Hepatocyte (in vitro differentiated cells): ENCODE results near the gene SIT1.

Experiments
- EZH2 ChIP-seq: fragments of 200-600 bp; sonication (generic); IDR thresholded peaks from 2 replicates; pipeline ENCODE4 v1.6.1; 2016; ENCODE audit warnings: antibody characterized with exemption, mild to moderate bottlenecking, borderline replicate concordance
- EZH2phosphoT487 ChIP-seq: fragments of 200-600 bp; sonication (generic); IDR thresholded peaks from one replicate; pipeline ENCODE4 v1.6.1; 2018; ENCODE audit warnings: antibody characterized with exemption, mild to moderate bottlenecking, low read depth, moderate library complexity; ENCODE audit not compliant: unreplicated experiment, severe bottlenecking
- TF ChIP-seq, protein P1 (sequence below): fragments of 200-600 bp; sonication (generic); IDR thresholded peaks from 2 replicates; pipeline ENCODE4 v1.5.1; 2016; ENCODE audit warnings: antibody characterized with exemption, mild to moderate bottlenecking; ENCODE audit not compliant: poor library complexity

DNA sequence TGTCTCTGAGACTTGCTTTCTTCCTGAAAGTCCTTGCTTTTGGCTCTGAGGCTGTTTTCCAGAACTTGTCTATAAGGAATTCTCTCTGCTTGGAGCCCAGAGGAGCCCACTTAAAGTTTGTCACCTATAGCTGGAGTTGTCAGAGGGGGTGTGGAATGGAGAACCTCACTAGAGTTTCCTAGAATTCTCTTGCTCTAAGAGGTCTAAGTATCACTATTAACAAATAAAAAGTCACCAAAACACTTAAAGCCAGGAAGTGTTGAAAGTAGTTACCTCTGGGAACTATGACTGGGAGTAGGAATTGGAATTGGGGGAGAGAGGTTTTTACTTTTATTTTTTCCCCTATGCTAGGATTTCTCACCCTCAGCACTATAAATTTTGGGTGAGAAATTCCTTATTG is 15.0 kb downstream of the SIT1 start:
- TF ChIP-seq, protein P1, sequence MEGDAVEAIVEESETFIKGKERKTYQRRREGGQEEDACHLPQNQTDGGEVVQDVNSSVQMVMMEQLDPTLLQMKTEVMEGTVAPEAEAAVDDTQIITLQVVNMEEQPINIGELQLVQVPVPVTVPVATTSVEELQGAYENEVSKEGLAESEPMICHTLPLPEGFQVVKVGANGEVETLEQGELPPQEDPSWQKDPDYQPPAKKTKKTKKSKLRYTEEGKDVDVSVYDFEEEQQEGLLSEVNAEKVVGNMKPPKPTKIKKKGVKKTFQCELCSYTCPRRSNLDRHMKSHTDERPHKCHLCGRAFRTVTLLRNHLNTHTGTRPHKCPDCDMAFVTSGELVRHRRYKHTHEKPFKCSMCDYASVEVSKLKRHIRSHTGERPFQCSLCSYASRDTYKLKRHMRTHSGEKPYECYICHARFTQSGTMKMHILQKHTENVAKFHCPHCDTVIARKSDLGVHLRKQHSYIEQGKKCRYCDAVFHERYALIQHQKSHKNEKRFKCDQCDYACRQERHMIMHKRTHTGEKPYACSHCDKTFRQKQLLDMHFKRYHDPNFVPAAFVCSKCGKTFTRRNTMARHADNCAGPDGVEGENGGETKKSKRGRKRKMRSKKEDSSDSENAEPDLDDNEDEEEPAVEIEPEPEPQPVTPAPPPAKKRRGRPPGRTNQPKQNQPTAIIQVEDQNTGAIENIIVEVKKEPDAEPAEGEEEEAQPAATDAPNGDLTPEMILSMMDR: no peak
- no peak for TF ChIP-seq EZH2
- TF ChIP-seq EZH2phosphoT487: no peak
